LNCaP clone FGC (cell line): ENCODE data around the gene POLR2L.

Source experiments
- DNase-seq: peaks from one replicate; pipeline ENCODE4 v3.0.0-alpha.2; 2011; ENCODE audit warnings: low read depth
- H3K4me3 ChIP-seq: 2 replicates; pipeline ENCODE4 v1.5.1; 2011; ENCODE audit warnings: mild to moderate bottlenecking, low read depth, low read length, control low read depth
- CTCF ChIP-seq: IDR thresholded peaks from 2 replicates; pipeline ENCODE4 v1.5.1; 2012; ENCODE audit warnings: mild to moderate bottlenecking; ENCODE audit not compliant: control insufficient read depth, insufficient read depth; ENCODE audit errors: extremely low read depth

Gene POLR2L

GRCh38 chr11:869399-870126 lies 27.2 kb upstream of the POLR2L start:
- DNase-seq, result no peak
- TF ChIP-seq CTCF, result no peak
- H3K4me3 ChIP-seq, result no peak overlapping the region

- no peak for DNase-seq
- TF ChIP-seq CTCF, result no peak
- H3K4me3 ChIP-seq, result no peak overlapping the region
Measured at GRCh38 chr11:868802-869201, 26.5 kb upstream of the POLR2L start.

GRCh38 chr11:868394-868793 lies 26.1 kb upstream of the POLR2L start:
- H3K4me3 ChIP-seq, result no peak overlapping the region
- no peak for DNase-seq
- no peak for TF ChIP-seq CTCF

- no peak for DNase-seq
- TF ChIP-seq CTCF, result no peak
- no peak overlapping the region for H3K4me3 ChIP-seq
Measured at GRCh38 chr11:867856-868358, 25.6 kb upstream of the POLR2L start.

GRCh38 chr11:866481-866880 lies 24.2 kb upstream of the POLR2L start:
- DNase-seq, result no peak
- no peak overlapping the region for H3K4me3 ChIP-seq
- no peak for TF ChIP-seq CTCF

- H3K4me3 ChIP-seq, result no peak overlapping the region
- DNase-seq, result no peak
- TF ChIP-seq CTCF, result no peak
Measured at GRCh38 chr11:865462-866430, 23.4 kb upstream of the POLR2L start.
